GM18505 (cell line): ENCODE measurements around the gene RAD52.

ENCODE experiments used
- ATAC-seq: cut with Tn5 transposase; IDR thresholded peaks from one replicate; pipeline ENCODE4 v1.9.1; 2021; ENCODE audit not compliant: unreplicated experiment
- POLR2A ChIP-seq: IDR thresholded peaks from 4 replicates; pipeline ENCODE4 v1.6.1; 2011; ENCODE audit warnings: borderline replicate concordance; ENCODE audit not compliant: insufficient read depth, insufficient read length; ENCODE audit errors: extremely low read depth

RAD52 gene

GRCh38 chr12:915090-915489 is 34.4 kb downstream of the RAD52 start:
- ATAC-seq: no peak
- no peak for TF ChIP-seq POLR2A

GRCh38 chr12:913919-914698 is 35.4 kb downstream of the RAD52 start:
- ATAC-seq: no peak
- no peak for TF ChIP-seq POLR2A

- no peak for TF ChIP-seq POLR2A
- ATAC-seq: no peak
These were observed 36.8 kb downstream of the RAD52 start for GRCh38 chr12:912466-913235.

GRCh38 chr12:911191-911826 is 38.2 kb downstream of the RAD52 start:
- no peak for TF ChIP-seq POLR2A
- no peak for ATAC-seq

- no peak for ATAC-seq
- TF ChIP-seq POLR2A: no peak
These were observed 39.1 kb downstream of the RAD52 start for GRCh38 chr12:910416-910815.

- ATAC-seq: no peak
- no peak for TF ChIP-seq POLR2A
These were observed 39.6 kb downstream of the RAD52 start for GRCh38 chr12:909861-910260.

- ATAC-seq: no peak
- no peak for TF ChIP-seq POLR2A
These were observed 41.9 kb downstream of the RAD52 start for GRCh38 chr12:907413-908185.

- no peak for ATAC-seq
- no peak for TF ChIP-seq POLR2A
These were observed 43.4 kb downstream of the RAD52 start for GRCh38 chr12:906062-906585.

- ATAC-seq: no peak
- TF ChIP-seq POLR2A: peak; percentile 16
These were observed 44.0 kb downstream of the RAD52 start for GRCh38 chr12:905261-906031.

GRCh38 chr12:904010-904414 is 45.5 kb downstream of the RAD52 start:
- ATAC-seq: no peak
- TF ChIP-seq POLR2A: no peak

- ATAC-seq: no peak
- no peak for TF ChIP-seq POLR2A
These were observed 46.4 kb downstream of the RAD52 start for GRCh38 chr12:903055-903454.

- ATAC-seq: no peak
- TF ChIP-seq POLR2A: no peak
These were observed 46.9 kb downstream of the RAD52 start for GRCh38 chr12:902581-902980.

GRCh38 chr12:897386-897785 is 52.1 kb downstream of the RAD52 start:
- TF ChIP-seq POLR2A: no peak
- no peak for ATAC-seq

- ATAC-seq: no peak
- TF ChIP-seq POLR2A: no peak
These were observed 53.5 kb downstream of the RAD52 start for GRCh38 chr12:896031-896430.
